ENCODE data around the gene SLC9A4. TPM values are rescaled to one million over a fixed set of nuclear protein-coding genes. Genes with fewer than 3 reads are reported as not detected.

SLC9A4 gene
- total and polyA plus RNA-seq, 2 donors (not counting 1 experiment from before 2014, with no cell fraction given), result 0.20 TPM; not detected in 1

DNA sequence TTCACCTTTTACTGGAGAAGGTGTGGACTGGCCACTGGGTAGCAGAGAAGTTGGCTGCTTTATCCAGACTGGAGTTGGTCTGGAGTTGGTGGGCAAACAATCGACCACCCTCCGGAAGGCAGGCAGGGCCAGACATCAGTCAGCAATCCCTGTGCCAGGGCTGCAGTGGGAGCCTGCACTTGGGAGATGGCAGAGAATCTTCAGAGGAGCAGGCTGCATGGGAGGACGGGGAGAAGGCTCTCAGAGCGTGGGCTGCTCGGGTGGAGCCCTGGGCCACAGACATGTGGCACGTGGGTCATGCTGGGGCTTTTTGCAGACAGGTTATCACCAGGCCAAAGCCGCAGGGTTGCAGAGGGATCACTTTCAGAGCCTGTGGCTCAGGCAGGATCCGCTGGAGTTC, 29.6 kb downstream of the SLC9A4 start:
- Histone ChIP-seq H3K9ac (ENCODE audit: low read length) (no peak overlapping the region), H3K4me1 (ENCODE audit: control insufficient read depth in 2 of 2, insufficient read depth in 2 of 2, low read length in 2 of 2) (no peaks in the 10 kb centered on the region), H3K9me3 (ENCODE audit: control extremely low read depth in 1 of 3, control insufficient read depth in 2 of 3, insufficient read depth in 1 of 3, low read length in 2 of 3) (peaks cover 0 to 2% (median 0%) of the 10 kb centered on the region in 3 donors), H3K36me3 (replicated peaks in 1 of 2; ENCODE audit: control extremely low read depth in 1 of 2, control insufficient read depth in 1 of 2, extremely low read depth in 1 of 2, insufficient read depth in 2 of 2, low read length in 1 of 2) (no peaks in the 10 kb centered on the region), H3K79me2 (ENCODE audit: control insufficient read depth, insufficient read depth, low read length) (no peaks in the 10 kb centered on the region), H3K4me2 (replicated peaks; ENCODE audit: low read depth, low read length, poor library complexity, severe bottlenecking) (no peak overlapping the region), H3K27me3 (replicated peaks in 1 of 4; ENCODE audit: control extremely low read depth in 1 of 4, control insufficient read depth in 3 of 4, insufficient read depth in 4 of 4, low read length in 3 of 4) (peaks cover 0 to 17% (median 3%) of the 10 kb centered on the region in 4 experiments), H3K27ac (ENCODE audit: low read length in 2 of 2) (no peak overlapping the region), H2AFZ (ENCODE audit: insufficient read depth, low read depth, low read length, poor library complexity, severe bottlenecking) (no peak overlapping the region), H3K4me3 (ENCODE audit: control extremely low read depth in 1 of 5, extremely low read depth in 1 of 5, insufficient read depth in 1 of 5, low read depth in 2 of 5, low read length in 4 of 5) (no peak overlapping the region), H4K20me1 (ENCODE audit: control insufficient read depth, insufficient read depth, low read length, poor library complexity, severe bottlenecking) (no peaks in the 10 kb centered on the region)
- ATAC-seq (ENCODE audit: low read depth), result no peak
- Mint-ChIP-seq H3K4me1 (no peaks in the 10 kb centered on the region), H3K27me3 (peaks cover 13% of the 10 kb centered on the region), H3K9me3 (ENCODE audit: insufficient read depth) (no peaks in the 10 kb centered on the region), H3K27ac (no peak overlapping the region), H3K4me3 (no peak overlapping the region)
- TF ChIP-seq EZH2 (IDR thresholded peaks at IDR 0.05; ENCODE audit: borderline replicate concordance, insufficient read depth, low read depth, low read length, poor library complexity, severe bottlenecking), result no peak
- TF ChIP-seq, protein P1, sequence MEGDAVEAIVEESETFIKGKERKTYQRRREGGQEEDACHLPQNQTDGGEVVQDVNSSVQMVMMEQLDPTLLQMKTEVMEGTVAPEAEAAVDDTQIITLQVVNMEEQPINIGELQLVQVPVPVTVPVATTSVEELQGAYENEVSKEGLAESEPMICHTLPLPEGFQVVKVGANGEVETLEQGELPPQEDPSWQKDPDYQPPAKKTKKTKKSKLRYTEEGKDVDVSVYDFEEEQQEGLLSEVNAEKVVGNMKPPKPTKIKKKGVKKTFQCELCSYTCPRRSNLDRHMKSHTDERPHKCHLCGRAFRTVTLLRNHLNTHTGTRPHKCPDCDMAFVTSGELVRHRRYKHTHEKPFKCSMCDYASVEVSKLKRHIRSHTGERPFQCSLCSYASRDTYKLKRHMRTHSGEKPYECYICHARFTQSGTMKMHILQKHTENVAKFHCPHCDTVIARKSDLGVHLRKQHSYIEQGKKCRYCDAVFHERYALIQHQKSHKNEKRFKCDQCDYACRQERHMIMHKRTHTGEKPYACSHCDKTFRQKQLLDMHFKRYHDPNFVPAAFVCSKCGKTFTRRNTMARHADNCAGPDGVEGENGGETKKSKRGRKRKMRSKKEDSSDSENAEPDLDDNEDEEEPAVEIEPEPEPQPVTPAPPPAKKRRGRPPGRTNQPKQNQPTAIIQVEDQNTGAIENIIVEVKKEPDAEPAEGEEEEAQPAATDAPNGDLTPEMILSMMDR (IDR thresholded peaks at IDR 0.05), result no peak
- DNase-seq, result no peak
- ChIA-PET POLR2A (no interaction called here), CTCF (no interaction called here)
- intact Hi-C loops (cut with micrococcal nuclease), result no loop called here
- 92% methylated on average over 8 of the region's 8 CpGs for WGBS (ENCODE audit: insufficient coverage)

DNA sequence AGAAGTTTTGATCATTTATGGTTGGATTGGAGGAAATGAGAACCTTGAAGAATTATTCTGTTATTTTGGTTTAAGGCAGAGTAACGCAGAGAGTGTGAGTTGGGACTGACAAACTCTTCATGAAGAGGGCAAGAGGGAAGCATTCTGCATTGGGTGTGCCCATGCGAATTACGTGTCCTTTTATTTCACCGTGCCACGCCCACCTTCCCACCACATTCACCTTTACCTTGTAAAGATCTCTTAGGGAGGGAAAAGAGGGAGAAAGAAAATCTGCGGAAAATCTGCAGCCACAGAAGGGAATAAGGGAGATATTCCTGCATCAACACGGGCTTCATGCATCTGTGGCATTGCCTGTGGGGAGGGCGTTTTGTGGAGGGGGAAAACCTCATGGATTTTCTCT, 31.8 kb downstream of the SLC9A4 start:
- 93% methylated on average over 2 of the region's 8 CpGs for WGBS (ENCODE audit: insufficient coverage)
- peaks cover 13% of the 10 kb centered on the region for H3K4me1 Mint-ChIP-seq
- intact Hi-C loops (cut with micrococcal nuclease), result no loop called here
- no peak overlapping the region for H2AFZ ChIP-seq (ENCODE audit: insufficient read depth, low read depth, low read length, poor library complexity, severe bottlenecking)
- TF ChIP-seq, protein P1 (IDR thresholded peaks at IDR 0.05), result no peak
- TF ChIP-seq EZH2 (IDR thresholded peaks at IDR 0.05; ENCODE audit: borderline replicate concordance, insufficient read depth, low read depth, low read length, poor library complexity, severe bottlenecking), result no peak
- peaks cover 16% of the 10 kb centered on the region for H3K27me3 Mint-ChIP-seq
- no peak overlapping the region for H3K4me3 ChIP-seq (ENCODE audit: control extremely low read depth in 1 of 5, extremely low read depth in 1 of 5, insufficient read depth in 1 of 5, low read depth in 2 of 5, low read length in 4 of 5)
- ChIA-PET POLR2A (no interaction called here), CTCF (no interaction called here)
- no peak overlapping the region for H3K4me2 ChIP-seq (replicated peaks; ENCODE audit: low read depth, low read length, poor library complexity, severe bottlenecking)
- no peaks in the 10 kb centered on the region for H4K20me1 ChIP-seq (ENCODE audit: control insufficient read depth, insufficient read depth, low read length, poor library complexity, severe bottlenecking)
- H3K27ac Mint-ChIP-seq, result no peak overlapping the region
- no peak overlapping the region for H3K4me3 Mint-ChIP-seq
- DNase-seq (no peak), ATAC-seq (ENCODE audit: low read depth) (no peak)
- no peak overlapping the region for H3K27ac ChIP-seq (ENCODE audit: low read length in 2 of 2)
- H3K27me3 ChIP-seq (replicated peaks in 1 of 4; ENCODE audit: control extremely low read depth in 1 of 4, control insufficient read depth in 3 of 4, insufficient read depth in 4 of 4, low read length in 3 of 4), result peaks cover 0 to 21% (median 3%) of the 10 kb centered on the region in 4 experiments
- H3K9me3 ChIP-seq (ENCODE audit: control extremely low read depth in 1 of 3, control insufficient read depth in 2 of 3, insufficient read depth in 1 of 3, low read length in 2 of 3), result peaks cover 0 to 8% (median 4%) of the 10 kb centered on the region in 3 donors
- peaks cover 12 to 15% of the 10 kb centered on the region in 2 donors for H3K4me1 ChIP-seq (ENCODE audit: control insufficient read depth in 2 of 2, insufficient read depth in 2 of 2, low read length in 2 of 2)
- peaks cover 6% of the 10 kb centered on the region for H3K9me3 Mint-ChIP-seq (ENCODE audit: insufficient read depth)
- no peak overlapping the region for H3K9ac ChIP-seq (ENCODE audit: low read length)
- no peaks in the 10 kb centered on the region for H3K79me2 ChIP-seq (ENCODE audit: control insufficient read depth, insufficient read depth, low read length)
- no peaks in the 10 kb centered on the region for H3K36me3 ChIP-seq (replicated peaks in 1 of 2; ENCODE audit: control extremely low read depth in 1 of 2, control insufficient read depth in 1 of 2, extremely low read depth in 1 of 2, insufficient read depth in 2 of 2, low read length in 1 of 2)

All from B cell (primary cell).